Measurements from ENCODE around the gene KCNA3.

GRCh38 chr1:110637475-110637874 lies 37.3 kb downstream of the KCNA3 start:
- TF ChIP-seq EZH2 (IDR thresholded peaks at IDR 0.05) (no peak), POLR2AphosphoS5 (IDR thresholded peaks at IDR 0.05; ENCODE audit: borderline replicate concordance, low read depth, low read length) (no peak), FOXP2 (optimal IDR thresholded peaks at IDR 0.05; ENCODE audit: control extremely low read depth, extremely low read length, insufficient read depth) (no peak)

Measured in SK-N-MC (cell line).